GM21447 (cell line): Measurements from ENCODE around the gene S100A4.
"Not testable (repeated sequence)": the region's sequence is repeated elsewhere in the genome, so short reads cannot be mapped to it uniquely, and the experiment has no call there.

Experiments used
- ATAC-seq: cut with Tn5 transposase; IDR thresholded peaks from one replicate; pipeline ENCODE4 v1.9.1; 2021; ENCODE audit not compliant: unreplicated experiment

S100A4 gene

DNA sequence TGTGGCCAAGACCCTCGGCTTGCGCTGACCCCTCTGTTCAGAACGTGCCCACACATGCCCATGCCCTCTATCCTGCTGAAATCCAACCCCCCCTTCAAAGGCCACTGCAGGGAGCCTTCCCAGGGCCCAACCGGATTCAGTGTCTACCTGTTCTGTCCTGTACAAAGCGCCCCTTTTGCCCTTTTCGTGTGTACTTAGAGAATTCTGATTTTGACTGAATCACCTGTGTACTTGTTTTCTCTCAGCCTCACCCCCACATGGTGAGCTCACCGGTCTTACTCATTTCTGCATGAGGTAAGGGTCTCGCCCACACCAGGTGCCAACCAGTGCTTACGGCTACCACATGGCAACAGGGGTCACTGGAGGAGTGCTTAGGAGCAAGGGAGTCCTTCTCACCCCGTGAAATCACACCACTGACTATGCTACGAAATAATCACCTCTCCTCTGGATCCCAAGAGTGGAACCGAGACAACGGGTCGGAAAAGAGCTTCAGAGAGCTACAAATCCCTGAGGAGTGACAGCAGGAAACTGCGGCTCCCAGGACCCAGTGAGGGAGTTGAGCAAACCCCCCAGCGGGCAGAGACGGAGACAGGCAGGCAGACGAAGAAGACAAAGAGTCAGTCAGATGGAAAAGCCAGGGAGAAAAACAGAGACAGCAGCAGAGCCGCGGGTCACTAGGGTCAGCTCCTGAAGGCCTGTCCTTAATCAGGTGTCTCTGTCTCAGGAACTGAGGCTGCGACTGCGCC, 22.2 kb upstream of the S100A4 start:
- ATAC-seq, result no peak

GRCh38 chr1:153566414-153567371, 21.1 kb upstream of the S100A4 start:
- ATAC-seq, result peak; percentile 38

DNA sequence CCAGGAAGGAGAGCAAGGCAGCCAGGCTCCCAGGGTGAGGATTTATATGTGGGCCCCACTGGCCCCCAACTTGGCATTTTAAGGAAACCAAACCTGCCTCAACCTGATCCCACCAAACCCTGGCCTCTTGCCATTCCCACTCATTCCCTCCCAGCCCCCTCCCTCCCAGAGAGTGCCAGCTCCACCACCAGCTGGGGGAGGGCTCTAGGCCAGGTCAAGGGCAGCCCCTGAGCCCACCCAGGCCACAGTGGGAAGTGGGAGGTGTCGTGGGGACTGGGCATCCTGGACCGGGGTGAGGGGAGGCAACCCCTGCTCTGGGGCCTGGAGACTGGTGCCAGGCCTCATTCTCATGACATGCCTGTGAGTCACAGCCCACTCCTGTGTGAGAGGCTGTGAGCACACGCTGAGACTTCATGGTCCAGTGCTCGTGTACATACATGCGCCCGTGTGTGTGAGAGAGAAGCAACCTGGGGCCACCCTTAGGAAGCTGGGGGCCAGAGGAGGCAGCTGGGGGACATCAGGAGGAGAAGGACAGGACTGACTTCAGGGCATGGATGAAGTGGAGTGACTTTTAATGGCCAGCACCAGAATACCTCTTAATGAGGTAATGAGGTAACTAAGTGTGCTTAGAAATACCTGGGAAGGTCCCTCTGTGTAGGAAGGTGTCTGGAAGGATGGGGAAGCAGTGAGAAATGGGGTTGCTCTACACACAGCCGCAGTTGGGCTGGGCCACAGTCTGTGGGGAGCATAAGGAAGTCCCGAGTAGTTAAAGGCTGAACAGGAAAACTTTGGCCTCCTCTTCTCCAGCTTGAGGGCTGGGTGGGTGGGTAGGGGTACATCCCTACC, 20.1 kb upstream of the S100A4 start, which contains the start of gene S100A2:
TSS of gene S100A2 (minus strand) at position 316 of the 846 bp plus-strand sequence. CDS start 1,967 bp downstream, outside the sequence.
- peak; percentile 42 for ATAC-seq

GRCh38 chr1:153563991-153564390, 18.4 kb upstream of the S100A4 start:
- no peak for ATAC-seq

- no peak for ATAC-seq
These were observed 17.9 kb upstream of the S100A4 start for GRCh38 chr1:153563483-153563901.

DNA sequence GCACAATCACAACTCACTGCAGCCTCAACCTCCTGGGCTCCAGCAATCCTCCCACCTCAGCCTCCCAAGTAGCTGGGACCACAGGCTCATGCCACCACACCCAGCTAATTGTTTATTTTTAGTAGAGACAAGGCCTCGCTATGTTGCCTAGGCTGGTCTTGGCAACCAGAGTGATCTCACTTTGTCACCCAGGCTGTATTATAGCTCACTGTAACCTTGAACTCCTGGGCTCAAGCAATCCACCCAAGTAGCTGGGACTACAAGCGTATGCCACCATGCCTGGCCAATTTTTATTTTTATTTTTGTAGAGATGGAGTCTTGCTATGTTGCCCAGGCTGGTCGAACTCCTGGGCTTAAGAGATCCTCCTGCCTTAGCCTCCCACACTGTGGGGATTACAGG, 16.4 kb upstream of the S100A4 start:
- not testable (repeated sequence) for ATAC-seq

DNA sequence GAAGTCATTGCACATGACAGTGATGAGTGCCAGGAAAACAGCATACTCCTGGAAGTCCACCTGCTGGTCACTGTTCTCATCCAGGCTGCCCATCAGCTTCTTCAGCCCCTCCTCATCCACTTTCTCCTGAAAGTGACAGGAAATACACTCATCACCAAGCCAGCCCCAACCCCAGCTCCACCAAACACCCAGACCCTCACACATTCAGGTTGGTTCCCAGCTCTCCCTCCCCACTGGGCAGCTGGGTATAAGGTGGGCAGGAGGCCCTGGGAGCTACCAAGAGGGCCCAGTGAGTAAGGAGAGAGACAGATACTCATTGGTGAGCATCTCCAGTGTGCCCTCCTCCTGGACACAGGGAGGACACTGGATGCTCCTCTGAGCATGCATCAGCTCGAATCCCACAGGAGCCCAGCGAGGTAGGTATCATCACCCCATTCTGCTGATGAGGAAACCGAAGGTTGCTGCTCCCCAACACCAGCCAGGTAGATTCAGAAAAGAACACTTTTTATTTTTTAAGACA, 15.9 kb upstream of the S100A4 start:
- ATAC-seq, result no peak

DNA sequence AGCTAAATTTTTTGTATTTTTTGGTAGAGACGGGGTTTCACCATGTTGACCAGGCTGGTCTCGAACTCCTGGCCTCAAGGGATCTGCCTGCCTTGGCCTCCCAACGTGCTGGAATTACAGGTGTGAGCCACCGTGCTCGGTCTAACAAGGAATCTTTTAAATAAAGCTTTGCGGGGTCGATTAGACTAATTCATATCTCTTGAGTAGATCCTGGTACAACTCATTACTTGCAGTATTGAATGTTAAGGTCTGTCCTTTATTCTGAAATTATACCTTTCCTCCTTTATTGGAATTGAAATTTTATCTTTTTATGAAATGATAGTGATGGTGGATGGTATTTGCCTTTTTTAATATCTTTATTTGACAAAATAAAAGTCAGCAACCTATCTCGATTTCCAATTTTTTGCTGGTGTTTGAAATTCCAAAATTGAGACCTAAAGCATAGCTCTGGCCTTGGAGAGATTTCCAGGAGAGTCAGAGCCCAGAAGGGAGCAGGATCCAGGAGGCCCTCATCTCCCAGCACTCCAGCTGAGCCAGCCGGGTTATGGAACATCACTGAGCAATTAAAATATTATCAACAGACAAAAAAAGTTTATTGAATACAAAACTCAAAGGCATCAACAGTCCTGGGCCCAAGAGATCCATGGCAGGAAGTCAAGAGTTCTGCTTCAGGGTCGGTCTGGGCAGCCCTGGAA, 15.3 kb upstream of the S100A4 start:
- ATAC-seq, result no peak

DNA sequence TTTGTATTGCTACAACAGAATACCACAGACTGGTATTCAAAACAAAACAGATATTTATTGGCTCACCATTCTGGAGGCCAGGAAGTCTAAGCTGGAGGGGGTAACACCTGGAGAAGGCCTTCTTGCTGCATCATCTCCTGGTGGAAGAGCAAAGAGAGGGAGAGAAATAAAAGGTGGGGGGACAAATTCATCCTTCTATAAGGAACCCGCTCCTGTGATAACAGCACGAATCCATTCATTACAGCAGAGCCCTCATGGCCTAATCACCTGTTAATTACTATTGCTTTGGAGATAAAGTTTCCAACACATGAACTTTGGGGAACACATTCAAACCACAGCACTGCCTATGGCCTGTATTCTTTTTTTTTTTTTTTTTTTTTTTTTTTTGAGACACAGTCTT, 14.6 kb upstream of the S100A4 start:
- no peak for ATAC-seq

GRCh38 chr1:153557877-153558276, 12.3 kb upstream of the S100A4 start:
- ATAC-seq, result no peak

DNA sequence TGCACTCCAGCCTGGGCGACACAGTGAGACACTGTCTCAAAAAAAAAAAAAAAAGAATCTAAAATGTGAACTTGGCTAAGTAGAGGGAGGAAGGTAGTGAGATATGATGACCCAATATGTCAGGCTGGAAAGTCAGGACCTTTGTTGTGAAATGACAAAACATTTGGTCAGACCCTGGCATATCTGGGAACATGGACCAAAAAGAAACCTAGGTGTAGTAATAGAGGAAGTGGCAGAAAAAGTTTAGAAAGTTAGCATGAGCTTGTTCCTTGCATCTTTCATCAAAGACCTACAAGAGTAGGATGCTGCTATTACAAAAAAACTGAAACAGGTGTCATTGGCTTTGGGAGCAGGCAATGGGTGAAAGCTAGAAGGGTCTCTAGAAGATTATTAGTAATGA, 10.7 kb upstream of the S100A4 start:
- no peak for ATAC-seq

- ATAC-seq, result no peak
These were observed 8.4 kb upstream of the S100A4 start for GRCh38 chr1:153553830-153554541.

DNA sequence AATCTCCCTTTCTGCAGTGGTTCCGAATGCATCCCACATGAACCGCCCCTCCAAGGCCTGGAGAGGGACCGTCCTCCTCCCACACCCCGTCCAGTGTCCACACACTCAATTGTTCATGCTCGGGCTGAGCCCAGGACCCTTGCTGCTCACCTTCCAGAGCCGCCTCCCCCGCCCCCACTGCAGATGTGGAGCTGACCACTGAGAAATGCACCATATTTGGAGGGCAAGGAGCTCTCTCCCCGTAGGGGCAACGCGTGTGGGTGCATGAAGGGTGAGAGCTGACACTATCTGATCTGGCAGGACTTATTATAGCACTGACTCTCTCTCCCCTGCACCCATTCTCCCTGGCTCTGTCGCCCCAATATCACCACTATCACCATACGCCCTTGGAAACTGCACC, 7.5 kb upstream of the S100A4 start:
- ATAC-seq, result no peak

DNA sequence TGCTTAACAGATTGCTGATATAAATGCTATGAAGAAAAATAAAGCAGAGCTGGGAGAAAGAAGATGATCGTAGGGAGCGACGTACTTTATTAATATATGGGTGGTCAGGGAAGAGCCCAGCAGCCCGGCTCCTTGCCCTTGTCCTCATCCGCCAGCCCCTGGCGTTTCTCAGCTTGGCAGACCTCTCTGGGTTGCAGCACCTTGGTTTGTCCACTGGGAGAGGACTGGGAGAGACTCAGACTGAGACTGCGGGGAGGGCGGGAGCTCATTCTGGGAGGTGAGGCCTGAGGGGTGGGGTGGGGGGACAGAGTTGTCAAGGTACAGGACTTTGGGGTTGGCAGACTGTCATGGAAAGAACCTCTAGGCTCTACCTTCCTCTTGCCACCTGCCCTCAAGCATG, 6.7 kb upstream of the S100A4 start:
- ATAC-seq, result no peak

DNA sequence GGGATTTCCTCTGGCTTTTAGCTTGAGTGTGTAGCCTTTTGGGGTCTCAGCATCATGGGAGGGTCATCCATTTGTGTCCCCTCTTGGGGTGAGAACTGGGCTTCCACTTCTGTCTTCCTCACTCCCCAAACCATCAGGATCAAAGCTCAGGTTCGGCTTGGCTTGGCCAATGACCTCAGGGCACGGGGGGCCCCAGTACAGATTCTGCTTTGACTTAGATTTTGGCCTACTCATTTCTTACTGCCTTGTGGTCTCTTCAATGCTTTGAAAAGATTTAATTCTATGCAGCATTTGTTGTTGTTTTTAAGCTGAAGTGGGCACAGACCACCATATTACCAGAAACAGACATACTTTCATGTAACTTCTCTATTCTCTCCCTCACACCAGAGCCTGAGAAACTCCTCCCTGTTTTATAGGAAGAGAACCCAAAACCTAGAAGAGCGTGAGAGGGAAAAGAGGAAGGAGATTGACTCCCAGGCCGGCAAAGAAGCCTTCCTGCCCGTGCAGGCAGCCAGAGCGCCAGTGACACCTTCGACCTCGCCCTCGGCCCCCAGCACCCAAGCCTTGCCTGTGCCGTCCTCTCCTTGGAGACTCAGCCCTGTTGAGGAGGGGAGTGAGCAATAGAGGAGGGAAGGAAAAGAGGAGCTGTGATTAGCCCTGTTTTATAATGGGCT, 5.4 kb upstream of the S100A4 start:
- ATAC-seq, result no peak

GRCh38 chr1:153550398-153550758, 4.8 kb upstream of the S100A4 start:
- no peak for ATAC-seq

DNA sequence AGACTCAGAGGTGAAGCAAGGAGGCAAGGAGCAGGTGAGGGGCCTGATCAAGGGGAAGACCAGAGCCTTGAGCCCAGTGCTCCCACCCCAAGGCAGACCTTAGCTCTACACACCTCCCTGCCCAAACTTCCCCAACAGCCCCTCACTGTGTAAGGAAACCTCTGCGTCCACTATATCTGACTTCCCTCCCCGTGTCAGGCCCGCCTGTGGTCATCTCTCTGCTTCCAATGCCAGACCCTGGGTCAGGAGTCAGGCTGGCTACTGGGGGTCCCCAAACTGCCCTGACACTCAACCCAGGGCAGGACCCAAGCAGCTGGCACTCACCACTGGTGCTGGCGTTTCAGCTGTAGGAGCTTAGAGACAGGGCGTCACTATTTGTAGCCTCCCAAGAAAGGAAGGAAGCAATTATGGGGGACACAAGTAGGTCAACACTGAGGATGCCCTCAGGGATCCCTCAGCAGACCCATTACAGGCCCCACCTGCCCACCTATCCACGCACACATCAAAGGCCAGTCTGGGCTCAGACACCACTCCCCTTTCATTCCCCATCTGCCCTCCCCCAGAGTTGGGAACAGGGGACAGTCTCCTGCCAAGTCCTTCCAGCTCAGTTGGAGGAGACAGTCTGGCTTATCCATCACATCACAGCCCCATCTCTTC, 4.3 kb upstream of the S100A4 start:
- no peak for ATAC-seq
